Measurements from ENCODE around the gene ESYT3.

- TF ChIP-seq ZIC2 (tag by site-specific recombination; IDR thresholded peaks at IDR 0.05) (no peak), ZNF560 (tag by site-specific recombination; IDR thresholded peaks at IDR 0.05; ENCODE audit: borderline replicate concordance) (no peak), AEBP2 (tag by site-specific recombination; IDR thresholded peaks at IDR 0.05; ENCODE audit: borderline replicate concordance) (no peak), RBAK (tag by site-specific recombination; IDR thresholded peaks at IDR 0.05) (no peak), ZNF707 (tag by site-specific recombination; IDR thresholded peaks at IDR 0.05) (no peak), ZNF10 (tag by site-specific recombination; IDR thresholded peaks at IDR 0.05) (no peak), ZNF155 (tag by site-specific recombination; IDR thresholded peaks at IDR 0.05) (no peak), ZNF26 (tag by site-specific recombination; IDR thresholded peaks at IDR 0.05) (no peak), ZNF404 (tag by site-specific recombination; IDR thresholded peaks at IDR 0.05) (no peak), PRDM4 (tag by site-specific recombination; IDR thresholded peaks at IDR 0.05) (no peak)
- TF ChIP-seq, protein P1, sequence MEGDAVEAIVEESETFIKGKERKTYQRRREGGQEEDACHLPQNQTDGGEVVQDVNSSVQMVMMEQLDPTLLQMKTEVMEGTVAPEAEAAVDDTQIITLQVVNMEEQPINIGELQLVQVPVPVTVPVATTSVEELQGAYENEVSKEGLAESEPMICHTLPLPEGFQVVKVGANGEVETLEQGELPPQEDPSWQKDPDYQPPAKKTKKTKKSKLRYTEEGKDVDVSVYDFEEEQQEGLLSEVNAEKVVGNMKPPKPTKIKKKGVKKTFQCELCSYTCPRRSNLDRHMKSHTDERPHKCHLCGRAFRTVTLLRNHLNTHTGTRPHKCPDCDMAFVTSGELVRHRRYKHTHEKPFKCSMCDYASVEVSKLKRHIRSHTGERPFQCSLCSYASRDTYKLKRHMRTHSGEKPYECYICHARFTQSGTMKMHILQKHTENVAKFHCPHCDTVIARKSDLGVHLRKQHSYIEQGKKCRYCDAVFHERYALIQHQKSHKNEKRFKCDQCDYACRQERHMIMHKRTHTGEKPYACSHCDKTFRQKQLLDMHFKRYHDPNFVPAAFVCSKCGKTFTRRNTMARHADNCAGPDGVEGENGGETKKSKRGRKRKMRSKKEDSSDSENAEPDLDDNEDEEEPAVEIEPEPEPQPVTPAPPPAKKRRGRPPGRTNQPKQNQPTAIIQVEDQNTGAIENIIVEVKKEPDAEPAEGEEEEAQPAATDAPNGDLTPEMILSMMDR (tag by site-specific recombination; IDR thresholded peaks at IDR 0.05) = no peak
- TF ChIP-seq, protein P2, sequence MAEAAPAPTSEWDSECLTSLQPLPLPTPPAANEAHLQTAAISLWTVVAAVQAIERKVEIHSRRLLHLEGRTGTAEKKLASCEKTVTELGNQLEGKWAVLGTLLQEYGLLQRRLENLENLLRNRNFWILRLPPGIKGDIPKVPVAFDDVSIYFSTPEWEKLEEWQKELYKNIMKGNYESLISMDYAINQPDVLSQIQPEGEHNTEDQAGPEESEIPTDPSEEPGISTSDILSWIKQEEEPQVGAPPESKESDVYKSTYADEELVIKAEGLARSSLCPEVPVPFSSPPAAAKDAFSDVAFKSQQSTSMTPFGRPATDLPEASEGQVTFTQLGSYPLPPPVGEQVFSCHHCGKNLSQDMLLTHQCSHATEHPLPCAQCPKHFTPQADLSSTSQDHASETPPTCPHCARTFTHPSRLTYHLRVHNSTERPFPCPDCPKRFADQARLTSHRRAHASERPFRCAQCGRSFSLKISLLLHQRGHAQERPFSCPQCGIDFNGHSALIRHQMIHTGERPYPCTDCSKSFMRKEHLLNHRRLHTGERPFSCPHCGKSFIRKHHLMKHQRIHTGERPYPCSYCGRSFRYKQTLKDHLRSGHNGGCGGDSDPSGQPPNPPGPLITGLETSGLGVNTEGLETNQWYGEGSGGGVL (tag by site-specific recombination; IDR thresholded peaks at IDR 0.05) = no peak
Measured at GRCh38 chr3:138405001-138405400, 29.4 kb upstream of the ESYT3 start.
